GM18526 (cell line): Measurements from ENCODE around the gene KAT6B.

ENCODE experiments used
- POLR2A ChIP-seq: IDR thresholded peaks from 3 replicates; pipeline ENCODE4 v1.6.1; 2011; ENCODE audit not compliant: insufficient read length; ENCODE audit errors: extremely low read depth

The KAT6B gene

GRCh38 chr10:75050149-75050919 is 223.9 kb downstream of the KAT6B start:
- TF ChIP-seq POLR2A, result no peak

- no peak for TF ChIP-seq POLR2A
These were observed 224.9 kb downstream of the KAT6B start for GRCh38 chr10:75051308-75051707.

GRCh38 chr10:75057680-75058079 is 231.3 kb downstream of the KAT6B start:
- no peak for TF ChIP-seq POLR2A

- TF ChIP-seq POLR2A, result no peak
These were observed 231.8 kb downstream of the KAT6B start for GRCh38 chr10:75058161-75058560.

- no peak for TF ChIP-seq POLR2A
These were observed 235.5 kb downstream of the KAT6B start for GRCh38 chr10:75061709-75062505.

- TF ChIP-seq POLR2A, result no peak
These were observed 236.3 kb downstream of the KAT6B start for GRCh38 chr10:75062506-75063299.

- TF ChIP-seq POLR2A, result no peak
These were observed 237.2 kb downstream of the KAT6B start for GRCh38 chr10:75063461-75064230.

- TF ChIP-seq POLR2A, result no peak
These were observed 238.7 kb downstream of the KAT6B start for GRCh38 chr10:75065076-75065475.

GRCh38 chr10:75066271-75066670 is 239.9 kb downstream of the KAT6B start:
- TF ChIP-seq POLR2A, result no peak

- TF ChIP-seq POLR2A, result no peak
These were observed 240.9 kb downstream of the KAT6B start for GRCh38 chr10:75067272-75067671.

- no peak for TF ChIP-seq POLR2A
These were observed 242.1 kb downstream of the KAT6B start for GRCh38 chr10:75068523-75068922.

GRCh38 chr10:75070476-75070875 is 244.1 kb downstream of the KAT6B start:
- TF ChIP-seq POLR2A, result no peak

- TF ChIP-seq POLR2A, result no peak
These were observed 244.6 kb downstream of the KAT6B start for GRCh38 chr10:75070961-75071428.

GRCh38 chr10:75071756-75072155 is 245.4 kb downstream of the KAT6B start:
- TF ChIP-seq POLR2A, result no peak

- no peak for TF ChIP-seq POLR2A
These were observed 246.3 kb downstream of the KAT6B start for GRCh38 chr10:75072727-75073126.

GRCh38 chr10:75073442-75073841 is 247.0 kb downstream of the KAT6B start:
- no peak for TF ChIP-seq POLR2A
